Coronary artery (tissue), 2 donors: Measurements from ENCODE around the gene SLC38A8.

Experiments used
- DNase-seq: peaks from one replicate; pipeline ENCODE4 v3.0.0-alpha.2; 2017; ENCODE audit warnings: low spot score
- H3K27ac ChIP-seq, 2 donors: fragments of 200-600 bp; sonication (generic); one replicate each; pipeline ENCODE4 v1.5.1; 2016 to 2019
- H3K4me3 ChIP-seq: fragments of 200-600 bp; sonication (generic); 2 replicates; pipeline ENCODE4 v1.5.1; 2016; ENCODE audit warnings: mild to moderate bottlenecking, moderate library complexity
- TF ChIP-seq, protein P1 (sequence below): fragments of 200-600 bp; sonication (generic); IDR thresholded peaks from one replicate; pipeline ENCODE4 v1.5.1; 2019; ENCODE audit warnings: antibody characterized with exemption

SLC38A8 gene

DNA sequence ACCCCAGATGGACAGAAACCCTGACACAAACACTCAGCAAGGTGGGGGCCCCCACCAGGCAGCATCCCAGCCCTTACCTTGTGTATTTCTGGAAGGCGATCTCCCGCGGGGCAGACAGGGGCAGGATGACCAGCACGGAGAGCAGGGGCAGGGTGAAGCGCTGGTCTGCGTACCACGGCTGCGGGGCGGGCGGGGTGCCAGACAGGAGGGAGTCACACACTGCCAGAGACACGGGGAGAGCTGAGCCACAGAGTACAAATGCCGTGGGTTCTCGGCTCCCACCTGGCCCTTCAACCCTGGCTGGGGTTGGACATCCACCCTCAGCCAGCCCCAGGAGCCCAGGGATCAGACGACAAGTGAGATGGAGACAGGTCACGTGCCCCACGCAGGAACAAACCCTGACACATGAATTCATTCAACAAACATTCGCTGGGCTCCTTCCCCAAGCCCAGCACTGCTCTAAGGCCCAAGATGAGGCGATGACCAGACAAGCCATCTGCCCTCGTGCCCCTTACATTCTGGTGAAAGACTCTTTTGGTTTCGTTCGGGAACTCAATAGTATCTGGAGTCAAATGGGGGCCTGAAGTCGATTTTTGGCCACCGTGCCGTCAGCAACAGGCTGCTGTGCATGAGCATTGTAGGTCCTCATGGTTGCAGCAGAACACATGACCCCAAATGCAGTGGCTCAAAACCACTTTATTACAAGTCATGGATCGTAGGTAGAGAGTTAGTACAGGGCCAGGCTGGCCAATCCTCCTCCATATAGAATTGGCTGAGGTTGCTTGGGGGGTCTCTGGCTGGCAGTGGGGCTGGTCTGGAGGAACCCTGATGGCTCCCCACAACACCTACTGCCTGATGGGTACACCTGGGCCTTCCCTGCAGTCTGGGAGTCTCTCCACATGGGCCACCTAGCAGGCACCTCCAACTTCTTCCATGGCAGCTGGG lies 9.1 kb downstream of the SLC38A8 start:
- Histone ChIP-seq H3K27ac (no peak overlapping the region), H3K4me3 (no peak overlapping the region)
- no peak for DNase-seq
- TF ChIP-seq, protein P1, sequence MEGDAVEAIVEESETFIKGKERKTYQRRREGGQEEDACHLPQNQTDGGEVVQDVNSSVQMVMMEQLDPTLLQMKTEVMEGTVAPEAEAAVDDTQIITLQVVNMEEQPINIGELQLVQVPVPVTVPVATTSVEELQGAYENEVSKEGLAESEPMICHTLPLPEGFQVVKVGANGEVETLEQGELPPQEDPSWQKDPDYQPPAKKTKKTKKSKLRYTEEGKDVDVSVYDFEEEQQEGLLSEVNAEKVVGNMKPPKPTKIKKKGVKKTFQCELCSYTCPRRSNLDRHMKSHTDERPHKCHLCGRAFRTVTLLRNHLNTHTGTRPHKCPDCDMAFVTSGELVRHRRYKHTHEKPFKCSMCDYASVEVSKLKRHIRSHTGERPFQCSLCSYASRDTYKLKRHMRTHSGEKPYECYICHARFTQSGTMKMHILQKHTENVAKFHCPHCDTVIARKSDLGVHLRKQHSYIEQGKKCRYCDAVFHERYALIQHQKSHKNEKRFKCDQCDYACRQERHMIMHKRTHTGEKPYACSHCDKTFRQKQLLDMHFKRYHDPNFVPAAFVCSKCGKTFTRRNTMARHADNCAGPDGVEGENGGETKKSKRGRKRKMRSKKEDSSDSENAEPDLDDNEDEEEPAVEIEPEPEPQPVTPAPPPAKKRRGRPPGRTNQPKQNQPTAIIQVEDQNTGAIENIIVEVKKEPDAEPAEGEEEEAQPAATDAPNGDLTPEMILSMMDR, result no peak

DNA sequence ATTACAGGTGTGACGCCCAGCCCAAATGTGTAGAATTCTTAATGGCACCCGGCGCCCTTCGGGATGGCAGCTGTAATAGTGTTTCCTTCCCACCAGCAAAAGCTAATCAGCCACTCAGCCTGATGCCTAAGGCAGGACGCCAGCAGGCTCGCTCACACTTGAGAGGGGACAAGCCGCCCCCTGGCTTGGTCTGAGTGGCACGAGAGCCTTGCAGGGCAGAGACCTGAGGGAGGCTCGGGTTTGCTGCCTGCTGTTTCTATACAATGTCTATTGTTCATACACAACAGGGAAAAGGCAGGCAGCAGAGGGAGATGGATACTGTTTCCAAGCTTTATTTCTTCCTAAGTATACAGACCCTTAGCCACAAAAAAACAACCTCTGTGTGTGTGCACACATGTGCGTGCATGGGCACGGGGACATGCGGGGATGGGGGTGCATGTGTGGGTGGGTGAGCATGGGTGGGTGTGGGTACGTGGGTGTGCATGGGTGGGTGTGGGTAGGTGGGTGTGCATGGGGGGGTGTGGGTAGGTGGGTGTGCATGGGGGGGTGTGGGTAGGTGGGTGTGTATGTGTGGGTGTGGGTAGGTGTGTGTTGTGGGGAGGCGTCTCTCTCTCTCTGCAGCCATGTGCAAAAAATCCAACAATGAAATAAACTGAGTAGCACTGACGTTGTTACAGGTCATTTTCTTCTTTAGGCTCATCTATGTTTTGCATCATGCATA lies 10.0 kb downstream of the SLC38A8 start:
- Histone ChIP-seq H3K27ac (no peak overlapping the region), H3K4me3 (no peak overlapping the region)
- TF ChIP-seq, protein P1, result no peak
- no peak for DNase-seq

DNA sequence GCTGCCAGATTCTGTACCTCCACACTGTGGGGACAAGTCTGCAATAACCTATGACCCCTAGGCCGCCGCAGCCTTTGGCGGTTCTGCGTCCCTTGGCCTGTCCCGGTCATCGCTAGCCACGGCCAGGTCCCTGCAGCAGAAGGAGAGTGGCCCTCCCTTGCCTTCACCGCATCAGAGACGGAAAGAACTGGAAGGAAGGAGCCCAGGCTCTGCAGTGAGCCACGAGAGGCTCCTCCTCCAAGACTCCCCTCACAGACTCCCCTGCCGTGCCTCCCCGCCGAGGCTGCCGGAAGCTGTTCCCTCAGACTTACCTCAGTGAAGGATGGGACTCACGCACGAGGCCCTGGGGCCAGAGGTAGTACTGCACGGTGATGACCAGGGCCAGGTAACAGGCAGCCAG lies 11.0 kb downstream of the SLC38A8 start:
- no peak overlapping the region for H3K27ac ChIP-seq
- no peak for DNase-seq
- H3K4me3 ChIP-seq, result no peak overlapping the region
- TF ChIP-seq, protein P1, result no peak

DNA sequence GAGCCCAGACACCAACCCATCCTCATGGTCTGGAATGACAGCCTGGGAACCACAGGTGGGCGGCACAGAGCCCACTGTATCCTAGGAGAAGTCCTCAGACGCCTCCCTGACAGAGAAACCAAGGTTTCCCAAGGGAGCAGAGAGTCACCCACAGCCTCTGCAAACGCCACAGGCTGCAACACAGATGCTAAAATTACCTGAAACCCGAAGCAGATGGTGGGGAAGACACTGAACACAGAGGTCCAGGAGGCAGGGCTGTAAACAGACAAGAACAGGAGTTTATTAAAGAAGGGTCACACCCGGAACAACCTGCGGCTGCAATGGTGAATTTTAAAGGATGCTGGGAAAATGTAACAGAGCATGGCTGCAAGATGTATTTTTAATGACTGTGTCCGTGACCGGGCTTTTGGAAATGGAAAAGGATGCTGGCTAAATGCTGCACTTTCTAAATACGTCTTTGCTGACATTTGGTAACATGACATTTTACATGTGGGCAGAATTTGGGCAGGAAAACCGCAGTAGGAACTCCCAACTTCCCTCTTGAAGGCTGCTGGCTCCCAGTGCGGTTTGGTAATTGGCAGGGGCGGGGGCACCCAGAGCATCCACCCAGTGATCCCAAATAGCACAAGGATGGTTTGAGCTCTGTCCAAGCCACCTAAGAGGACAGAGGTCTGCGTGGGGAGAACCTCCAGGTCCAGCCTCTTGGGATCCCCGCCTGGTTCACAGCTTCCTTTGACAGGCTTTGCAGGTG lies 13.1 kb downstream of the SLC38A8 start:
- H3K27ac ChIP-seq, result no peak overlapping the region
- no peak for DNase-seq
- TF ChIP-seq, protein P1, result no peak
- H3K4me3 ChIP-seq, result no peak overlapping the region

DNA sequence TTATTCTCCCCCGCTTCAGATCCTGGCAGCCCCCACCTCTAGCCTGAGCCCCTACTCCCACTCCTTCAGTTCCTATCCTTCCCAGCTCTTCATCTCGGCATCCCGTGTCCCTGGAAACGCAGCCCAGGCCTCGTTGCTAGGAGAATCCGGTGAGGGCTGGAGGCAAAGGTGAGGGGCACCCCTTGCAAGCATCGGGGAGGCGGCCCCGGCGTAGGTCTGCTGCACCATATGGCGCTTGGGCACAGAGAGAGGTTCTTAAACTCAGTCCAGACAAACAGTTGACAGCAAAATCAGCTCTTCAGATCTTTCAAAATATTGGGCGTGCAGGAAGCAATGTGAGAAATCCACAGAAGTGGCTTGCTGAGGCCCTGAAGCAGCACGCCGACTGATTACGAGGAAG lies 15.0 kb downstream of the SLC38A8 start:
- Histone ChIP-seq H3K27ac (no peak overlapping the region), H3K4me3 (no peak overlapping the region)
- DNase-seq, result no peak
- TF ChIP-seq, protein P1, result no peak

DNA sequence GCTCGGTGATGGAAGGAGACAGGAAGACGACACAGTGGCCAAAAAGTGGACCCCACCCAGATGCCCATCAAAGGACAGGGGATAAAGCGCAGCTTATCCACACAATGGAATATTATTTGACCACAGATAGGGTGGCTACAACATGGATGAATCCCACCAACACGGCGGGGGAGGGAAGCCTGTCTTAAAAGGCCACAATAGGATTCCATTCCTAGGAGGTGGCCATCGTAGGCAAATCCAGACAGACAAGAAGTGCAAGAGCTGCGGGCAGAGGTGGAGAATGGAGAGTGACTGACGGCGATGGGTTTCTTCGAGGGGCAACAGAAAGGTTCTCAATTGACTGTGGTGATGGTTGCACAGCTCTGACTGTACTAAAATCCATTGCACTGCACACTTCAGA lies 16.0 kb downstream of the SLC38A8 start:
- no peak for DNase-seq
- TF ChIP-seq, protein P1, result no peak
- H3K4me3 ChIP-seq, result no peak overlapping the region
- no peak overlapping the region for H3K27ac ChIP-seq
